Stimulated activated effector memory CD8-positive, alpha-beta T cell treated with anti-CD3 and anti-CD28 coated beads, Interleukin-12 subunit alpha, Interleukin-12 subunit beta, amount 100 ng/mL, for 72 hours (primary cell): ENCODE results near the gene DDX25.
A peak's percentile ranks its signal among the peaks of the same experiment; 100 is the strongest.

Source experiments
- ATAC-seq: fragments of 150-1000 bp; cut with Tn5 transposase; 2 replicates; pipeline ENCODE4 v1.10.0; 2021
- DNase-seq, 2 donors: peaks; one replicate each; pipeline ENCODE4 v3.0.0; 2021 to 2022; ENCODE audit warnings: low spot score in 2 of 2
- H3K27ac Mint-ChIP-seq: one replicate; pipeline ENCODE4 v1.8.0; 2022; ENCODE audit warnings: mild to moderate bottlenecking, mixed read lengths
- H3K36me3 Mint-ChIP-seq: one replicate; pipeline ENCODE4 v1.8.0; 2022; ENCODE audit warnings: mild to moderate bottlenecking, mixed read lengths
- H3K4me1 Mint-ChIP-seq: one replicate; pipeline ENCODE4 v1.8.0; 2022; ENCODE audit warnings: mixed read lengths
- H3K4me3 Mint-ChIP-seq: one replicate; pipeline ENCODE4 v1.8.0; 2022; ENCODE audit warnings: mild to moderate bottlenecking, mixed read lengths
- H3K9me3 Mint-ChIP-seq: one replicate; pipeline ENCODE4 v1.8.0; 2022; ENCODE audit warnings: mixed read lengths

Gene DDX25

GRCh38 chr11:125924384-125925007 lies 20.2 kb downstream of the DDX25 start:
- DNase-seq (no peak), ATAC-seq (no peak)
- H3K36me3 Mint-ChIP-seq = no peaks in the 10 kb centered on the region
- no peak overlapping the region for H3K27ac Mint-ChIP-seq
- no peak overlapping the region for H3K4me3 Mint-ChIP-seq
- no peaks in the 10 kb centered on the region for H3K4me1 Mint-ChIP-seq
- no peaks in the 10 kb centered on the region for H3K9me3 Mint-ChIP-seq

- Mint-ChIP-seq H3K4me3 (no peak overlapping the region), H3K27ac (no peak overlapping the region), H3K36me3 (no peaks in the 10 kb centered on the region), H3K9me3 (no peaks in the 10 kb centered on the region), H3K4me1 (no peaks in the 10 kb centered on the region)
- ATAC-seq (no peak), DNase-seq (no peak)
Observed at GRCh38 chr11:125925247-125925740, 21.0 kb downstream of the DDX25 start.

GRCh38 chr11:125925804-125926203 lies 21.5 kb downstream of the DDX25 start:
- no peak overlapping the region for H3K27ac Mint-ChIP-seq
- H3K36me3 Mint-ChIP-seq = no peaks in the 10 kb centered on the region
- DNase-seq (no peak), ATAC-seq (peak; percentile 33)
- no peaks in the 10 kb centered on the region for H3K4me1 Mint-ChIP-seq
- no peak overlapping the region for H3K4me3 Mint-ChIP-seq
- no peaks in the 10 kb centered on the region for H3K9me3 Mint-ChIP-seq

GRCh38 chr11:125926682-125927081 lies 22.4 kb downstream of the DDX25 start:
- DNase-seq (no peak), ATAC-seq (no peak)
- H3K4me1 Mint-ChIP-seq = no peaks in the 10 kb centered on the region
- H3K4me3 Mint-ChIP-seq = no peak overlapping the region
- no peaks in the 10 kb centered on the region for H3K9me3 Mint-ChIP-seq
- no peak overlapping the region for H3K27ac Mint-ChIP-seq
- H3K36me3 Mint-ChIP-seq = no peaks in the 10 kb centered on the region

GRCh38 chr11:125929445-125930075 lies 25.3 kb downstream of the DDX25 start:
- H3K4me3 Mint-ChIP-seq = no peak overlapping the region
- DNase-seq (no peak), ATAC-seq (no peak)
- no peaks in the 10 kb centered on the region for H3K9me3 Mint-ChIP-seq
- no peak overlapping the region for H3K27ac Mint-ChIP-seq
- no peaks in the 10 kb centered on the region for H3K36me3 Mint-ChIP-seq
- H3K4me1 Mint-ChIP-seq = peaks cover 9% of the 10 kb centered on the region

GRCh38 chr11:125930076-125930450 lies 25.8 kb downstream of the DDX25 start:
- DNase-seq = no peak
- H3K4me3 Mint-ChIP-seq = no peak overlapping the region
- peaks cover 9% of the 10 kb centered on the region for H3K4me1 Mint-ChIP-seq
- H3K9me3 Mint-ChIP-seq = no peaks in the 10 kb centered on the region
- H3K36me3 Mint-ChIP-seq = no peaks in the 10 kb centered on the region
- H3K27ac Mint-ChIP-seq = no peak overlapping the region
- ATAC-seq = no peak

- H3K4me1 Mint-ChIP-seq = peaks cover 9% of the 10 kb centered on the region
- H3K9me3 Mint-ChIP-seq = no peaks in the 10 kb centered on the region
- H3K36me3 Mint-ChIP-seq = no peaks in the 10 kb centered on the region
- no peak for ATAC-seq
- no peak for DNase-seq
- H3K27ac Mint-ChIP-seq = no peak overlapping the region
- no peak overlapping the region for H3K4me3 Mint-ChIP-seq
Observed at GRCh38 chr11:125931116-125931515, 26.8 kb downstream of the DDX25 start.

GRCh38 chr11:125931668-125932067 lies 27.4 kb downstream of the DDX25 start:
- Mint-ChIP-seq H3K4me1 (peaks cover 9% of the 10 kb centered on the region), H3K4me3 (no peak overlapping the region), H3K36me3 (no peaks in the 10 kb centered on the region), H3K27ac (no peak overlapping the region), H3K9me3 (no peaks in the 10 kb centered on the region)
- DNase-seq = no peak
- no peak for ATAC-seq

- no peaks in the 10 kb centered on the region for H3K9me3 Mint-ChIP-seq
- H3K27ac Mint-ChIP-seq = no peak overlapping the region
- ATAC-seq = no peak
- DNase-seq = no peak
- peaks cover 9% of the 10 kb centered on the region for H3K4me1 Mint-ChIP-seq
- no peak overlapping the region for H3K4me3 Mint-ChIP-seq
- H3K36me3 Mint-ChIP-seq = no peaks in the 10 kb centered on the region
Observed at GRCh38 chr11:125932301-125932700, 28.0 kb downstream of the DDX25 start.

GRCh38 chr11:125933030-125933813 lies 28.9 kb downstream of the DDX25 start:
- H3K4me3 Mint-ChIP-seq = no peak overlapping the region
- peak overlapping the region; percentile 24 for H3K27ac Mint-ChIP-seq

GRCh38 chr11:125934473-125934872 lies 30.2 kb downstream of the DDX25 start:
- Mint-ChIP-seq H3K4me3 (no peak overlapping the region), H3K27ac (no peak overlapping the region), H3K9me3 (no peaks in the 10 kb centered on the region), H3K36me3 (no peaks in the 10 kb centered on the region), H3K4me1 (peaks cover 9% of the 10 kb centered on the region)
- DNase-seq = no peak
- ATAC-seq = no peak

More at GRCh38 chr11:125933030-125933813, 28.9 kb downstream of the DDX25 start:
- Mint-ChIP-seq H3K36me3 (no peaks in the 10 kb centered on the region), H3K4me1 (peaks cover 9% of the 10 kb centered on the region), H3K9me3 (no peaks in the 10 kb centered on the region)
- peak; percentile 92 for ATAC-seq
- no peak for DNase-seq

GRCh38 chr11:125935056-125935455 lies 30.7 kb downstream of the DDX25 start:
- ATAC-seq = no peak
- Mint-ChIP-seq H3K27ac (no peak overlapping the region), H3K4me3 (no peak overlapping the region), H3K36me3 (no peaks in the 10 kb centered on the region), H3K4me1 (peaks cover 9% of the 10 kb centered on the region), H3K9me3 (no peaks in the 10 kb centered on the region)
- no peak for DNase-seq

- Mint-ChIP-seq H3K4me1 (peaks cover 9% of the 10 kb centered on the region), H3K36me3 (no peaks in the 10 kb centered on the region), H3K27ac (no peak overlapping the region), H3K4me3 (no peak overlapping the region), H3K9me3 (no peaks in the 10 kb centered on the region)
- ATAC-seq (no peak), DNase-seq (no peak)
Observed at GRCh38 chr11:125935618-125936199, 31.4 kb downstream of the DDX25 start.

- no peak for DNase-seq
- H3K4me3 Mint-ChIP-seq = no peak overlapping the region
- no peaks in the 10 kb centered on the region for H3K36me3 Mint-ChIP-seq
- H3K9me3 Mint-ChIP-seq = no peaks in the 10 kb centered on the region
- H3K4me1 Mint-ChIP-seq = peaks cover 14% of the 10 kb centered on the region
- H3K27ac Mint-ChIP-seq = no peak overlapping the region
- no peak for ATAC-seq
Observed at GRCh38 chr11:125938418-125938817, 34.1 kb downstream of the DDX25 start.

GRCh38 chr11:125939081-125939521 lies 34.8 kb downstream of the DDX25 start:
- Mint-ChIP-seq H3K9me3 (no peaks in the 10 kb centered on the region), H3K4me1 (peaks cover 11% of the 10 kb centered on the region), H3K4me3 (no peak overlapping the region), H3K36me3 (no peaks in the 10 kb centered on the region), H3K27ac (no peak overlapping the region)
- ATAC-seq = no peak
- DNase-seq = no peak
